NCI-H1694 treated with DMSO at 0.1 percent for 48 hours (cell line): Measurements from ENCODE around the gene ANKRD33.
A peak's percentile ranks its signal among the peaks of the same experiment; 100 is the strongest.

Experiments
- DNase-seq: peaks from one replicate; lab custom pipeline; 2025; lab: John Stamatoyannopoulos, UW

Gene ANKRD33

GRCh38 chr12:51860986-51861385 is 26.9 kb upstream of the ANKRD33 start:
- no peak for DNase-seq

GRCh38 chr12:51862947-51863346 is 25.0 kb upstream of the ANKRD33 start:
- no peak for DNase-seq

GRCh38 chr12:51863363-51863932 is 24.5 kb upstream of the ANKRD33 start:
- no peak for DNase-seq

- DNase-seq = peak; percentile 75
Measured at GRCh38 chr12:51863933-51864832, 23.7 kb upstream of the ANKRD33 start.

GRCh38 chr12:51864833-51865670 is 22.9 kb upstream of the ANKRD33 start:
- no peak for DNase-seq

- no peak for DNase-seq
Measured at GRCh38 chr12:51865757-51866270, 22.1 kb upstream of the ANKRD33 start.

- DNase-seq = no peak
Measured at GRCh38 chr12:51866324-51866723, 21.6 kb upstream of the ANKRD33 start.

GRCh38 chr12:51866762-51867161 is 21.1 kb upstream of the ANKRD33 start:
- no peak for DNase-seq

- no peak for DNase-seq
Measured at GRCh38 chr12:51867371-51867770, 20.5 kb upstream of the ANKRD33 start.

GRCh38 chr12:51867796-51868428 is 20.0 kb upstream of the ANKRD33 start:
- no peak for DNase-seq

- DNase-seq = peak; percentile 32
Measured at GRCh38 chr12:51868821-51869495, 18.9 kb upstream of the ANKRD33 start.

GRCh38 chr12:51869496-51869865 is 18.4 kb upstream of the ANKRD33 start:
- no peak for DNase-seq

GRCh38 chr12:51869931-51870330 is 18.0 kb upstream of the ANKRD33 start:
- no peak for DNase-seq

- DNase-seq = no peak
Measured at GRCh38 chr12:51870504-51870903, 17.4 kb upstream of the ANKRD33 start.

- DNase-seq = no peak
Measured at GRCh38 chr12:51871126-51871525, 16.8 kb upstream of the ANKRD33 start.

GRCh38 chr12:51871918-51872688 is 15.8 kb upstream of the ANKRD33 start:
- peak; percentile 15 for DNase-seq

- no peak for DNase-seq
Measured at GRCh38 chr12:51872689-51872981, 15.3 kb upstream of the ANKRD33 start.

- no peak for DNase-seq
Measured at GRCh38 chr12:51873251-51873994, 14.5 kb upstream of the ANKRD33 start.

- no peak for DNase-seq
Measured at GRCh38 chr12:51874000-51874399, 13.9 kb upstream of the ANKRD33 start.

GRCh38 chr12:51874486-51874885 is 13.4 kb upstream of the ANKRD33 start:
- no peak for DNase-seq
